ENCODE data around the gene ITM2C.

- TF ChIP-seq EZH2 (IDR thresholded peaks at IDR 0.05) (no peak), POLR2AphosphoS5 (IDR thresholded peaks at IDR 0.05; ENCODE audit: borderline replicate concordance, low read depth, low read length) (no peak)
Observed at GRCh38 chr2:230872151-230872967, 7.6 kb downstream of the ITM2C start.

Data from SK-N-MC (cell line).